ENCODE data around the gene HGD.
A peak's percentile ranks its signal among the peaks of the same experiment; 100 is the strongest.

Gene HGD, protein sequence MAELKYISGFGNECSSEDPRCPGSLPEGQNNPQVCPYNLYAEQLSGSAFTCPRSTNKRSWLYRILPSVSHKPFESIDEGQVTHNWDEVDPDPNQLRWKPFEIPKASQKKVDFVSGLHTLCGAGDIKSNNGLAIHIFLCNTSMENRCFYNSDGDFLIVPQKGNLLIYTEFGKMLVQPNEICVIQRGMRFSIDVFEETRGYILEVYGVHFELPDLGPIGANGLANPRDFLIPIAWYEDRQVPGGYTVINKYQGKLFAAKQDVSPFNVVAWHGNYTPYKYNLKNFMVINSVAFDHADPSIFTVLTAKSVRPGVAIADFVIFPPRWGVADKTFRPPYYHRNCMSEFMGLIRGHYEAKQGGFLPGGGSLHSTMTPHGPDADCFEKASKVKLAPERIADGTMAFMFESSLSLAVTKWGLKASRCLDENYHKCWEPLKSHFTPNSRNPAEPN

GRCh38 chr3:120682095-120682681 is at the start of gene HGD:
HGD (minus strand) TSS chr3:120682239; CDS start chr3:120682111, 128 bp downstream.
- no peak for DNase-seq

GRCh38 chr3:120730576-120731542 is 48.8 kb upstream of the HGD start:
- no peak for DNase-seq

DNA sequence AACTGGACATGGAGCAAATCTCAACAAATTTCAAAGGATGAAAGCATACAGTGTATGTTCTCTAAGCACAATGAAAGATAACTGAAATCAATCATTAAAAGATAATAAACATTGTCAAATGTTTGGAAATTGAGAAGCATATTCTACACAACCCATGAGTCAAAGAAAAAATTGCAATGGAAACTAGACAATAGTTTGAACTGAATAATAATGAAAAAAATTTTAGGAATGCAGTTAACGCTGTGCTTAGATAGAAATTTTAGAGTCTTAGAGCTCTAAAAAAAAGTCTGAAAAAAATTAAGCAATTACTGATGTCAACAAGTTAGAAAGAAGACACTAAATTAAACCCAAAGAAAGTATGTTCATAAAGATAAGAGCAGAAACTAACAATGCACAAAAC is 44.8 kb upstream of the HGD start:
- no peak for DNase-seq

- peak in 5 of 51 donors; percentile 1 to 10 (median 4) for DNase-seq
These were observed 37.3 kb upstream of the HGD start for GRCh38 chr3:120719167-120719834.

DNA sequence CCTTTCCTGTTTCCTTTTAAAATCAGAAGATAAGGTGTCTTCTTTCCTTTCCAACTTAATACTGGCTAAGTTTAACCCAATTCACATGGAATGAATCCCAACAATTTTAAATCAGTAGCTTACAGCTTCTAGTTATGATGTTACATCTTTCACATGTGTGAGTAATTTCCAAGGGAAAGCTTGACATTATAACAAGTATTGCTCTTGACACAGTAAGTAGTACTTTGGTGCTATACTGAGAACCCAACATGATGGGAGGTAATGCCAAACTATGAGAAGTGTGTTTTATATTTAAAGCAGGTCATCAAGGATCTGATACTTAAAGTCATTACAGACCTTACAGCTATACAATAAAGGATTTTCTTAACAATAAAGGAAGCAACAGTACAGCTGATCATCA is 31.2 kb upstream of the HGD start:
- DNase-seq: no peak

GRCh38 chr3:120710369-120710768 is 28.3 kb upstream of the HGD start:
- DNase-seq: no peak

GRCh38 chr3:120708408-120708807 is 26.4 kb upstream of the HGD start:
- DNase-seq: no peak

DNA sequence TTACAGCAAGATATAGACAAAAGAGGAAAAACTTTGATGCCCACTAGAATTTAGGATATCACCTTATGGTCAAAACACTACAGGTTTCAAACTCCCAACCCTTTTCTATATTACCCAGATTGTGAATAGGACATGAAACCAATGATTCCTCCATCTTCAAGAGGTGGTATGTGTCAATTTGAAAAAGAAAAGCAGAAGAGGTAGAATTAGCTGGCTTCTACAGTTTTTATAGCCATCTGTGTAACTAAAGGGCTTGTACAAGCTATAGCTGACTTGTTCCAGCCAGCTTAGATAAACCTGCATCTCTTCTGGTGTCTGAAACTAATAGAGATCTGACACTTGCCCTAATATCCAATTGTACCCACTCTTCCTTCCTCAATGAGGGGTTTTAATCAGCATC is 24.9 kb upstream of the HGD start:
- no peak for DNase-seq

GRCh38 chr3:120705884-120706582 is 24.0 kb upstream of the HGD start:
- DNase-seq: no peak

GRCh38 chr3:120699333-120699732 is 17.3 kb upstream of the HGD start:
- DNase-seq: no peak

DNA sequence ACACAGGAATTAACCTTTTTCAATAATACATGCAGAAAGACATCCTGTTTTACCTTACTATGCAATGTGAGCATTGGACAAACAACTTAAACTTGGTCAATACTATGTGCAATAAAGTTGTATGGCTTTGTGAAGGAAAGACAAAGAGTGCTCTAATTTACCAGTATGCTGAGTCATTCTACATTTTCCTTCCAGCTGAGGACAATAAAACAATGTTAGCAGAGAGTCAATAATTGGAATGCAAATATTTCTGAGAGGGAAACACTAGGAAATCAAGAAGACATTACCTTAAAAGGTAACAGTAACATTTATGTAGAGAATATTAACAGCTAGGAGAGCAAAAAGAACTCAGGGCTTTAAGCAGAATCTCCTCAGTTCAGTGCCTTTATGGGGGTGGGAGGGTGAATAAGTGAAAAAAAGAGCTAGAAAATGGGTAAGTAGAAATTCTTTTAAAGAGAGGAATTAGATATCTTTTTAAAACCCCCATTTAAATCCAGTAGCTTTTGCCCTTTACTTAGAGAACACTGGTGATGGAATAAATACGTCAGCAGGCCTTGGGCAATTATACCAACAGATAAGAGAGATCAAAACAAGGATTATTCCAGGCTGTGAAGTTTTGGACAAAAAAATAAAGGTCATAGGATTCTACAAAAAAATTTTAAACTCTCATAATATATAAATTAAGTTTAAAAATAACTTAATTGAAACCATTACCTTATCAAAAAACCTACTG is 11.6 kb upstream of the HGD start:
- DNase-seq: peak in 1 of 51 donors; percentile 1

DNA sequence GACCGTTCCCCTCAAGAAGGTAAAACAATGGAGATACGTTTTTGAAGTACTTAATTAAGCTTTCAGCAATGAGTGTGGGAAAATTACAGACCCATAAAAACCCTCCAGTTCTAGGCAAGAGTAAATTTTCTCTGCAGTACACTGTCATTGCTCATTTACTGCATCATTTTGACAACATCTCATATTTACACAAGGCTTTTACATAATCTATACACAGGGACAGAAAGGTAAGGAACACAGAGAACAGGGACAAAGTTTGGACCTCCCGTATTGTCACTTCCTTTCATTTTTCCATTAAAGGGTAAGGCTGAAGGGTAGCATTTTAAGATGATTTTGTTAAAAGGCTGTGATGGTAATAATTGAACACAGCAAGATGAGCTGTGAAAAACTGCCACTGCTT is 7.4 kb upstream of the HGD start:
- DNase-seq: peak in 1 of 51 donors; percentile 23

GRCh38 chr3:120688121-120688520 is 6.1 kb upstream of the HGD start:
- DNase-seq: no peak

DNA sequence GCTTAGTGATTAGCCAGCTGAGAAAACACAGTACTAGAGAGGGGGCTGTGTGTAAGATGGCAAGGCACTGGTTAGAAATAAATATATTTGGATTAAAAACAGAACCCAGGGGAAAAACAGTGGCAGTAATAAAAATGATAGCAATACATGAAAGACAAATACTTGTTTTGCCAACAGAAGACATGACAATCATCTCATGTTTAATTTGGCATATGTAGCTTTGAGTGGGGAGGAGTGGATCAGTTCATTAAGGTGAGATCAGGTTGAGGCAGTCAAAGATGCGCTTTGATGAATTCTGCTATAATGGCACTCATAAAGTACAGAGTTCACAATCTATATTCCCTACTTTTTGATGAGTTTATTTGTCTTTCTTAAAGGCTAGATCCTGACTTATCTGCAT is 3.4 kb upstream of the HGD start:
- no peak for DNase-seq

- DNase-seq: peak in 1 of 51 donors; percentile 4
These were observed 2.9 kb upstream of the HGD start for GRCh38 chr3:120684896-120685295.

DNA sequence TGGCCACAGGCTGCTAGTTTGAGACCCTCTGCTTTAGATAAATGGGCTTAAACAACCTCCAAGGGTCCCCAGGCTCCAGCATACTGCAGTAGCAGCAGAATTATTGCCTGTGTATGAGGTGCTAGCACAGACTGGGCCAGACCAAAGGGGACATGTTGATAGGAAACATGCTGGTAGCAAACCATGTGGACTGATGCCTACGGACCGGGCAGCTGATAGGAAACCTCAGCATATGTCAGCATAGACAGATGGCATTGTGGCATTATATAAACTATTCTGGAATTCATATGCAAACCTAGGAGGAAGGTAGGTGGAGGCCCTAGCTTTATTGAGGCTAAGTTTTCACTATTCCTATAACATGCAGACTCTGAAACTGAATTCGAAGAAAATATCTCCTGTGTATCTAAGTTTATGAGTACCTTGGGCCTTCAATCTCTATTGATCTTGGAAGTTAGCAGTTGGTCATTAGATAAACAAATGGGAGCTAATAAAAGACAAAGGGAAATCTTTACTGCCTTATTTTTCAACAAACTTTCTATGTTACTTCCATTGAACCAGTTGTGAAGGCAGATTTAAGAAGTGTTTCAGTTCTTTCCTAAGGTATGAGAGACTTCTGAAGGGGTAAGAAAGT is 1.7 kb upstream of the HGD start:
- no peak for DNase-seq

- no peak for DNase-seq
These were observed 1.2 kb upstream of the HGD start for GRCh38 chr3:120683213-120683612.

DNA sequence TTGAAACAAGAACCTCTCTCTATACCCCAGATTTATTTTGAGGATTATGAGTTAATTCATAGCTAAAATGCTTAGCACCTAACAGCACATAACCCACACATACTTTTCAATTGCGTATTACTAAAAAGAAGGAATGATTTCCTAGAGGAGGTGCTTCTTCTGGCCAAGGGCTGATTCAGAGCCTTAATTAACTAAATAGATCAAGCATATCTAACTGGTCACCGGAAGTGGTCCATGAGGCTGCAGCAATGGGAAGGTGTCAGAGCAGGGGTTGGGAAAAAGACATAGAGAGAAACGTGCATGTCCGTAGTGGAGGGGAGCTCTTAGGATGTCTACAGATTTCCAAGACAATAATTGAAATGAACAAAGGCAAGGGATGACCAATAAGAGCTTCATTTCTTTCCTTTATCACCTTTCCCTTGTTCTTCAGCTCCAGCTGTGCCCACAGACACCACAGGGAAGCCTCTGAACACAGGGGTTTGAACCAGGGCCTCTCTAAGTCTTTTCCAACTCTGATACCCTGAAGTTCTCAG is 467 bp downstream of the HGD start:
- no peak for DNase-seq

GRCh38 chr3:120681018-120681417 is 1.0 kb downstream of the HGD start:
- no peak for DNase-seq
